Hepatocyte (in vitro differentiated cells): Measurements from ENCODE around the gene ZMIZ2.

Source experiments
- CTCF ChIP-seq: fragments of 200-600 bp; sonication (generic); IDR thresholded peaks from 2 replicates; pipeline ENCODE4 v1.5.1; 2016; ENCODE audit warnings: antibody characterized with exemption, mild to moderate bottlenecking; ENCODE audit not compliant: poor library complexity
- EZH2phosphoT487 ChIP-seq: fragments of 200-600 bp; sonication (generic); IDR thresholded peaks from one replicate; pipeline ENCODE4 v1.6.1; 2018; ENCODE audit warnings: antibody characterized with exemption, mild to moderate bottlenecking, low read depth, moderate library complexity; ENCODE audit not compliant: unreplicated experiment, severe bottlenecking

GRCh38 chr7:44791278-44792219 lies 42.9 kb downstream of the ZMIZ2 start:
- peak; percentile 17 for TF ChIP-seq CTCF
- no peak for TF ChIP-seq EZH2phosphoT487
